Neutrophil (primary cell): ENCODE results near the gene ILDR1.

ENCODE experiments used
- H3K27ac ChIP-seq: fragments of 200-600 bp; sonication (generic); 2 replicates; pipeline ENCODE4 v1.5.1; 2016; ENCODE audit warnings: mild to moderate bottlenecking, moderate library complexity
- H3K27me3 ChIP-seq: fragments of 200-600 bp; sonication (generic); 2 replicates; pipeline ENCODE4 v1.6.0; 2016; ENCODE audit warnings: mild to moderate bottlenecking
- H3K36me3 ChIP-seq: fragments of 200-600 bp; sonication (generic); 2 replicates; pipeline ENCODE4 v1.5.1; 2017
- H3K4me1 ChIP-seq, 2 experiments: fragments of 200-600 bp in 1 of 2; sonication (generic) in 1 of 2; 1 replicate in 1 of 2; 2 replicates in 1 of 2; pipeline versions ENCODE4 v1.5.1 to v1.6.1; 2013 to 2016; ENCODE audit warnings: low read depth in 1 of 2, low read length in 1 of 2, mild to moderate bottlenecking in 1 of 2, moderate library complexity in 1 of 2; ENCODE audit not compliant: control insufficient read depth in 1 of 2, insufficient read depth in 1 of 2
- H3K4me3 ChIP-seq, 2 experiments: fragments of 200-600 bp in 1 of 2; sonication (generic) in 1 of 2; 1 replicate in 1 of 2; 2 replicates in 1 of 2; pipeline ENCODE4 v1.5.1; 2013 to 2016; ENCODE audit warnings: low read depth in 1 of 2, low read length in 1 of 2, mild to moderate bottlenecking in 1 of 2, moderate library complexity in 1 of 2
- H3K9me3 ChIP-seq: fragments of 200-600 bp; sonication (generic); 2 replicates; pipeline ENCODE4 v1.5.1; 2016
- TF ChIP-seq, protein P1 (sequence below): fragments of 200-600 bp; sonication (generic); IDR thresholded peaks from 2 replicates; pipeline ENCODE4 v1.5.1; 2016; ENCODE audit warnings: antibody characterized with exemption

ILDR1 gene

GRCh38 chr3:122021811-122022401, at the start of gene ILDR1:
Gene ILDR1 (minus strand): TSS chr3:122022247. CDS start chr3:122022077, 170 bp downstream.
- Histone ChIP-seq H3K4me3 (no peak within 1 kb of the TSS), H3K9me3 (no peaks in the 10 kb centered on the region), H3K36me3 (no peaks in the 10 kb centered on the region), H3K27me3 (peaks cover 31% of the 10 kb centered on the region), H3K27ac (no peak within 1 kb of the TSS), H3K4me1 (peaks cover 5 to 8% of the 10 kb centered on the region in 2 experiments)
- TF ChIP-seq, protein P1, sequence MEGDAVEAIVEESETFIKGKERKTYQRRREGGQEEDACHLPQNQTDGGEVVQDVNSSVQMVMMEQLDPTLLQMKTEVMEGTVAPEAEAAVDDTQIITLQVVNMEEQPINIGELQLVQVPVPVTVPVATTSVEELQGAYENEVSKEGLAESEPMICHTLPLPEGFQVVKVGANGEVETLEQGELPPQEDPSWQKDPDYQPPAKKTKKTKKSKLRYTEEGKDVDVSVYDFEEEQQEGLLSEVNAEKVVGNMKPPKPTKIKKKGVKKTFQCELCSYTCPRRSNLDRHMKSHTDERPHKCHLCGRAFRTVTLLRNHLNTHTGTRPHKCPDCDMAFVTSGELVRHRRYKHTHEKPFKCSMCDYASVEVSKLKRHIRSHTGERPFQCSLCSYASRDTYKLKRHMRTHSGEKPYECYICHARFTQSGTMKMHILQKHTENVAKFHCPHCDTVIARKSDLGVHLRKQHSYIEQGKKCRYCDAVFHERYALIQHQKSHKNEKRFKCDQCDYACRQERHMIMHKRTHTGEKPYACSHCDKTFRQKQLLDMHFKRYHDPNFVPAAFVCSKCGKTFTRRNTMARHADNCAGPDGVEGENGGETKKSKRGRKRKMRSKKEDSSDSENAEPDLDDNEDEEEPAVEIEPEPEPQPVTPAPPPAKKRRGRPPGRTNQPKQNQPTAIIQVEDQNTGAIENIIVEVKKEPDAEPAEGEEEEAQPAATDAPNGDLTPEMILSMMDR = no peak

- Histone ChIP-seq H3K27ac (no peak overlapping the region), H3K9me3 (no peaks in the 10 kb centered on the region), H3K4me1 (peaks cover 0 to 11% of the 10 kb centered on the region in 2 experiments), H3K36me3 (no peaks in the 10 kb centered on the region), H3K27me3 (no peaks in the 10 kb centered on the region), H3K4me3 (no peak overlapping the region)
- TF ChIP-seq, protein P1 = no peak
Observed at GRCh38 chr3:122067588-122068240, 45.7 kb upstream of the ILDR1 start.

DNA sequence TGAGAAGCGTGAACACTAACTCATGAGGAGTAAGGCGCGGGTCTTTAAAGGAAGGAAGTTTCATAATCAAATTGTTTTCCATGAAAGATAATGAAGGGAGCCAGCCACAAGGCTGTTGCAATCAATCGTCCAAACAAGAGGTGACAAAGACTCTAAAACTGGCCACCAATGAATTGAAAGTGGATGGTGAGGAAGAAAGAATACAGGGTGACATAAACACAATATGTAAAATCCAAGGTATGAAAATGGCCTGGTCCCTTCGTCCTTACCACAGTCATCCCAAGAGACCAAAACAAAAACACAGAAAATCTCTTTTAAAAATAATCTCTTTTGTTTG, 45.1 kb upstream of the ILDR1 start:
- peaks cover 0 to 11% of the 10 kb centered on the region in 2 experiments for H3K4me1 ChIP-seq
- H3K4me3 ChIP-seq = no peak overlapping the region
- no peaks in the 10 kb centered on the region for H3K36me3 ChIP-seq
- H3K27me3 ChIP-seq = no peaks in the 10 kb centered on the region
- H3K27ac ChIP-seq = no peak overlapping the region
- TF ChIP-seq, protein P1 = no peak
- H3K9me3 ChIP-seq = no peaks in the 10 kb centered on the region

DNA sequence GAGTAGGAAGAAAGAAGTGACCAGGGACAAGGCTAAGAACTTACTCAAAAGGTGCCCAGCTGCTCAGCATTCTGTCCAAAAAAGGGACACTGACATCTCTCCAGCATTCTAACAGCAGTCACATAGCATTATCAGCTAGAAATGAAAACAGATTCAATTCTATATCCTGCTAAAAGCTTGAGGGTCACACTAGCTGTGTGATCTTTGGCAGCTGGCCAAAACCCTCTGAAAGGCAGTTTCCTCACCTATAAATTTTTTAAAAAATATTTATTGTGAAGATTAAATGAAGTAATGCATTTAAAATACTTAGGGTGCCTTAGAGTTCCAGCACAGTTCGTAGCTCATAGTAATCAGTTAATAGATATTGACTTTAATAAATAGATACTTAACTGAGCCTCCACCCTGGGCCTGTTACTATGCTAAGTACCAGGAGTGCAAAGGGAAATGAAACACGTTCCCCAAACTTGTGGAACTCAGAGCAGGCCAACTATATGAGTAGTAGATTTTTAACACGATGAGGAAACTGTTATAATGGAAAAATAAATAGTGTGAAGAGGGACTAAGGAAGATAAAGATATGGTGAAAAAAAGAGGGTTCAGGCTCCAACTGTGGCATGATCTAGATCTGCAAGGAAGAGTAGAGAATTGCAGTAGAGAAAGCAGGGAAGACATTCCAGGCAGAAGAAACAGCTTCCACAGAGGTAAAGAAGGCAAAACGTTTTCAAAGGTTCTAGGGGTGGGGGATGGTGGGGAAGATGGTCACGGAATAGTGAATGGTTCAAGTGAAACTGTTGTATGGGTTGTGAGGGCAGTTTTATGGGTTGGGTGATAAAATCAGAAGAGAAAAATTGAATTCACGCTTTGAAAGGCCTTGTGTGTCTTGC, 44.5 kb upstream of the ILDR1 start:
- no peak overlapping the region for H3K27ac ChIP-seq
- TF ChIP-seq, protein P1 = no peak
- no peaks in the 10 kb centered on the region for H3K27me3 ChIP-seq
- no peak overlapping the region for H3K4me3 ChIP-seq
- H3K4me1 ChIP-seq = peaks cover 0 to 11% of the 10 kb centered on the region in 2 experiments
- H3K36me3 ChIP-seq = no peaks in the 10 kb centered on the region
- H3K9me3 ChIP-seq = no peaks in the 10 kb centered on the region

- Histone ChIP-seq H3K27ac (no peak overlapping the region), H3K36me3 (no peaks in the 10 kb centered on the region), H3K4me3 (no peak overlapping the region), H3K27me3 (no peaks in the 10 kb centered on the region), H3K9me3 (no peaks in the 10 kb centered on the region), H3K4me1 (peaks cover 0 to 11% of the 10 kb centered on the region in 2 experiments)
- TF ChIP-seq, protein P1 = no peak
Observed at GRCh38 chr3:122064326-122064725, 42.3 kb upstream of the ILDR1 start.
